Vagina (tissue), 2 donors: ENCODE measurements around the gene SLC12A4. TPM values are rescaled to one million over a fixed set of nuclear protein-coding genes. Genes with fewer than 3 reads are reported as not detected.

Source experiments
- DNase-seq, 2 donors: peaks; one replicate each; pipeline ENCODE4 v3.0.0-alpha.2; 2017; ENCODE audit errors: extremely low spot score in 2 of 2
- H3K27ac ChIP-seq: fragments of 200-600 bp; sonication (generic); one replicate; pipeline ENCODE4 v1.5.1; 2019
- H3K27me3 ChIP-seq: fragments of 200-600 bp; sonication (generic); one replicate; pipeline ENCODE4 v1.5.1; 2019
- H3K36me3 ChIP-seq, 2 donors: fragments of 200-600 bp; sonication (generic); one replicate each; pipeline ENCODE4 v1.5.1; 2017 to 2019
- H3K4me1 ChIP-seq: fragments of 200-600 bp; sonication (generic); one replicate; pipeline ENCODE4 v1.5.1; 2019
- H3K4me3 ChIP-seq, 2 donors: fragments of 200-600 bp; sonication (generic); 1 replicate in 1 of 2; 2 replicates in 1 of 2; pipeline ENCODE4 v1.5.1; 2016 to 2019
- H3K9me3 ChIP-seq: fragments of 200-600 bp; sonication (generic); one replicate; pipeline ENCODE4 v1.5.1; 2019
- POLR2A ChIP-seq, 2 donors: fragments of 450-650 bp; IDR thresholded peaks; one replicate each; pipeline ENCODE4 v1.6.1; 2017; ENCODE audit warnings: antibody characterized with exemption in 2 of 2, mild to moderate bottlenecking in 2 of 2, moderate library complexity in 2 of 2
- POLR2AphosphoS5 ChIP-seq, 2 donors: sonication (generic); formaldehyde crosslinking; IDR thresholded peaks; one replicate each; pipeline ENCODE4 v1.9.0; 2017; ENCODE audit warnings: antibody characterized with exemption in 2 of 2, mild to moderate bottlenecking in 2 of 2, low read depth in 1 of 2; ENCODE audit not compliant: insufficient read depth in 1 of 2
- intact Hi-C: fragments of 100-400 bp; cut with DNase I; formaldehyde crosslinking; loops from one replicate; pipeline ENCODE4 v1.15.1; 2023
- total RNA-seq: library from RNA; depleted of rRNA; stranded (reverse); fragments of >200 nt; gene quantifications from one replicate; pipeline ENCODE4 v1.2.3, GENCODE V29; 2016
- TF ChIP-seq, protein P1 (sequence below), 3 experiments: fragments of 450-650 bp in 2 of 3; fragments of 200-600 bp in 1 of 3; sonication (generic) in 1 of 3; IDR thresholded peaks; one replicate each; pipeline ENCODE4 v1.5.1; 2017 to 2019; ENCODE audit warnings: antibody characterized with exemption in 3 of 3, mild to moderate bottlenecking in 2 of 3, moderate library complexity in 2 of 3

SLC12A4 gene
- total RNA-seq, 1 donor from 2014 or later, result 43.2 TPM

DNA sequence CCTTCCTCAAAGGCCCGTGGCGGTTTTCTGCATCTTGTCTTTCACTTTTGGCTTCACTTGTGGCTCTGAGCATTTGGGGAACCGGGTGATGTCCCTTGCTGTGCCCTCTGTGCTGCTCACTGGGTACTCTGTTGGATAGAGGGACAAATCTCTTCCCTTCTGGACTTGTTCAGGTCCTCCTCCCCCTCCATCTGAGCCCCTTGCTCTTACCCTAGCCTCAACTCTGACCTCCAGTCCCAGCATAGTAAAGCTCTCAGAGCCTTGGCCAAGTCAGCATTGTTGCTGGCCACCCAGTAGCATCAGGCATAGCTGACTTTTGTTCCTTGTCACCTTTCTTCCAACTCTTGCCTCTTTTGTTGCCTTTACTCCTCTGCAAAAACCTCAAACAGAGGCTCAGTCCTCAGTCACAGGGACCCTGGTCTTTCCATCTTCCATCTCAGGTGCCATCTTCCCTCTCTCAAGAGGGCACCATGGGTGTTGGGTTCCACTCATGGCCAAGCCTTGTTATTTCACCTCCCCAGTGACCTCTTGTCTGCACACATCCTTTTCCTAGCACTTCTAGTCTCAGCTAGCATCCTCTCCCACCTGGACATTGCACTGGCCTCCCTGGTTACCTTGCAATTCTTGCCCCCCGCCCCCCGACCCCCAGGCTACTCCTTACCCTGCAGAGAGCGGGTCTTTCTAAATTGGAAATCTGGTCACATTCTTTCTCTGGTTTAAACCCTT is 31.4 kb downstream of the SLC12A4 start:
- intact Hi-C loops, result loop anchor here (5.0 kb wide), 1 partner anchor 45 kb away; the partner anchor contains the start of gene PSKH1
- H3K36me3 ChIP-seq, result peaks cover 0 to 6% of the 10 kb centered on the region in 2 donors

DNA sequence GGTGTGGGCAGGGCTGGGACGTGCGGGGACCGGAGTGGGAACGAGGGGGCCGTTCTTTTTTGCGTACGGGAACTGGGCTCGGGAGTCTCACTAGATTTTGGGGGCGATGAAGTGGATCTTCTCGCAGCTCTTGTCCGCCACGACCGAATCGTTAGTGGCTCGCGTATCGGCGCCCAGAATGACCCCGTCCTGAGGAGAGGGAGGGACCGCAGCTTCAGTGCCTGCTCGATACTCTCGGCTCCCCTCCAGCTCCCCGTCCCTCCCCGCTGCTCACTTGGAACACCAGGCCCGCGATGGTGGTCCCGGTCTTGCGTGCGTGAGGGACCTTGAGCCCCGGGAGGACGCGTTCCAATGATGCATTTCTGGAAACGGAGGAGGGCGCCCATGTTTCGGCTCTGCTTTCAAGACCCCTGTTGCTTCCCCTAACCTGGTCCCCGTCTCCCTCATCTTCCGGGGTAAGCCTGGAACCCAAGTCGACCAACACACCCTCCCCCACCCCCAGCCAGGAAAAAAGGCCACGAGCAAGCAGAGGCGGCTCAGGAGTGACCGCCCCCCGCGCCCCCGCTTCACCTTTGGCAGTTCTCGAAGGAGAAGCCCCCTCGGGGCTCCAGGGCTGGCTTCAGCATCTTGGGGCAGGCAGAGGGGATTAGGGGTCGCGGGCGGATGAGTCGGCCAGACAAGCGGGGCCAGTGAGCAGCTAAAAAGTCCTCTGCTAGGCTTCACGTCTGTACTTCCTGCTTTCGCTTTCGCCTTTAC is 32.1 kb downstream of the SLC12A4 start, which contains the start of gene PSMB10:
Gene PSMB10 (minus strand): TSS at position 727 of the 756 bp plus-strand sequence. CDS start 101 bp downstream, at position 626.
- H3K36me3 ChIP-seq, result peaks cover 0 to 6% of the 10 kb centered on the region in 2 donors
- no peaks in the 10 kb centered on the region for H3K9me3 ChIP-seq
- peak in 1 of 2 donors; percentile 67 for TF ChIP-seq POLR2AphosphoS5 (IDR thresholded peaks at IDR 0.05; ENCODE audit: insufficient read depth in 1 of 2, low read depth in 1 of 2)
- no peak for TF ChIP-seq POLR2A (IDR thresholded peaks at IDR 0.05)
- peak within 1 kb of the TSS; percentile 95 for H3K27ac ChIP-seq
- peak within 1 kb of the TSS; percentile 82 to 97 for H3K4me3 ChIP-seq
- no peak for DNase-seq
- H3K27me3 ChIP-seq, result no peaks in the 10 kb centered on the region
- intact Hi-C loops, result loop anchor here (5.0 kb wide), 1 partner anchor 44 kb away; the partner anchor contains the start of gene PSKH1
- peaks cover 38% of the 10 kb centered on the region for H3K4me1 ChIP-seq

More for the DNA sequence above, 31.4 kb downstream of the SLC12A4 start:
- peaks cover 38% of the 10 kb centered on the region for H3K4me1 ChIP-seq
- H3K9me3 ChIP-seq, result no peaks in the 10 kb centered on the region
- H3K27me3 ChIP-seq, result no peaks in the 10 kb centered on the region
- TF ChIP-seq POLR2A (IDR thresholded peaks at IDR 0.05) (no peak), POLR2AphosphoS5 (IDR thresholded peaks at IDR 0.05; ENCODE audit: insufficient read depth in 1 of 2, low read depth in 1 of 2) (no peak)
- TF ChIP-seq, protein P1, sequence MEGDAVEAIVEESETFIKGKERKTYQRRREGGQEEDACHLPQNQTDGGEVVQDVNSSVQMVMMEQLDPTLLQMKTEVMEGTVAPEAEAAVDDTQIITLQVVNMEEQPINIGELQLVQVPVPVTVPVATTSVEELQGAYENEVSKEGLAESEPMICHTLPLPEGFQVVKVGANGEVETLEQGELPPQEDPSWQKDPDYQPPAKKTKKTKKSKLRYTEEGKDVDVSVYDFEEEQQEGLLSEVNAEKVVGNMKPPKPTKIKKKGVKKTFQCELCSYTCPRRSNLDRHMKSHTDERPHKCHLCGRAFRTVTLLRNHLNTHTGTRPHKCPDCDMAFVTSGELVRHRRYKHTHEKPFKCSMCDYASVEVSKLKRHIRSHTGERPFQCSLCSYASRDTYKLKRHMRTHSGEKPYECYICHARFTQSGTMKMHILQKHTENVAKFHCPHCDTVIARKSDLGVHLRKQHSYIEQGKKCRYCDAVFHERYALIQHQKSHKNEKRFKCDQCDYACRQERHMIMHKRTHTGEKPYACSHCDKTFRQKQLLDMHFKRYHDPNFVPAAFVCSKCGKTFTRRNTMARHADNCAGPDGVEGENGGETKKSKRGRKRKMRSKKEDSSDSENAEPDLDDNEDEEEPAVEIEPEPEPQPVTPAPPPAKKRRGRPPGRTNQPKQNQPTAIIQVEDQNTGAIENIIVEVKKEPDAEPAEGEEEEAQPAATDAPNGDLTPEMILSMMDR (IDR thresholded peaks at IDR 0.05), result no peak
- no peak for DNase-seq
- H3K4me3 ChIP-seq, result peak overlapping the region; percentile 82 to 97
- H3K27ac ChIP-seq, result peak overlapping the region; percentile 95

DNA sequence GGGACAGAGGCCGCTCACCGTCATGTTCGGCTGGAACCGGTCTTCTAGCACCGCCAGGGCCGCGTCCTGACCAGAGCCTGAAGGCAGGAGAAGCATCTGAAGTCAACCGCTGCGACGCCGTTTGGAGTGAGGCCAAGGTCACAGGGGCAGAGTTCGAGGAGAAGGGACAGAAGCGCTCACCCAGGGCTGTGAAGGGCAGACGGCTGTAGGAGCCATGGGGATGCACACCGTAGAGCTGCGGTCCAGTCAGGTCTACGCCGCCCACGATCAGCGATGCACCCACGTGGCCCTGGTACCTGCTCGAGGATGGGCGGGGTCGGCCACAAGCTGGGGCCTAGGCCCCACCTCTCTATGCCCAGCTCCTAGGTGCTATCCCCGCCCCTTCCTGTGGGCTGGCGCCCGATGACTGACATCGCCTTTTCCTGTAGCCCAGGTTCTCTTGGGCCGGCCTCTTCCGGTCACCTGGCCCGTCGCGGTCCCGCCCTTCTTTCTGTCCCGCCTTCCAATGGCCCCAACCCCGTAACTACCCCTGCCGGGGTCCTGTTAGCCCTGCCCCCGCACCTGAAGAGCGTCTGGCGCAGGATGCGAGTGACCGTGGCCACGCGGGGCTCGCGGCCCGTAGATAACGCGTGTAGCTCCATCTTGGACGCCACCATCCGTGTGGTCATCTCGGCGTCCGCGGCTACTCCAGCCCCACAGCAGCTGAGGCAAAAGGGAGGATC is 32.9 kb downstream of the SLC12A4 start:
- Histone ChIP-seq H3K9me3 (no peaks in the 10 kb centered on the region), H3K36me3 (peaks cover 0 to 6% of the 10 kb centered on the region in 2 donors), H3K27me3 (no peaks in the 10 kb centered on the region), H3K4me3 (peak overlapping the region; percentile 82 to 97), H3K27ac (peak overlapping the region; percentile 95), H3K4me1 (peaks cover 38% of the 10 kb centered on the region)
- DNase-seq, result peak in 1 of 2 donors; percentile 97
- intact Hi-C loops, result loop anchor here (5.0 kb wide), 1 partner anchor 43 kb away; the partner anchor contains the start of gene PSKH1
- TF ChIP-seq POLR2A (IDR thresholded peaks at IDR 0.05) (peak in 1 of 2 donors; percentile 55), POLR2AphosphoS5 (IDR thresholded peaks at IDR 0.05; ENCODE audit: insufficient read depth in 1 of 2, low read depth in 1 of 2) (peak; percentile 95 to 97)
- TF ChIP-seq, protein P1 (IDR thresholded peaks at IDR 0.05), result no peak

DNA sequence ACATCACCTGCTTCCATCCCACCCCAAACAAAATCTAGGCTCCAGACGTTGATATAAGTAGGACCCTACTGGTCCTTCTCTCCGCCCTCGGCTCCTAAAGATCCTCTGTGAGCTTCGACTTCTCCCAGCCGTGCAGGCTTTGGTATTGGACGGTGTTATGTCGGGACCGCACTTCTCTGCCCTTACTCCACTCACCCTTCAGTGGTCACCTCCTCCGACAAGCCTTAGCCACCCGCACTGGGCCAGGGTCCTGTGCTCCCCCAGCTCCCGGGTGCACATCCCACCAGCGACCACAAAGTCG is 33.4 kb downstream of the SLC12A4 start:
- intact Hi-C loops, result loop anchor here (5.0 kb wide), 1 partner anchor 43 kb away; the partner anchor contains the start of gene PSKH1
- no peak for DNase-seq
- peak overlapping the region; percentile 95 for H3K27ac ChIP-seq

More for the DNA sequence above, 33.4 kb downstream of the SLC12A4 start:
- Histone ChIP-seq H3K36me3 (peaks cover 0 to 10% of the 10 kb centered on the region in 2 donors), H3K4me1 (peaks cover 36% of the 10 kb centered on the region), H3K9me3 (no peaks in the 10 kb centered on the region), H3K27me3 (no peaks in the 10 kb centered on the region), H3K4me3 (peak overlapping the region; percentile 82 to 97)
- TF ChIP-seq, protein P1 (IDR thresholded peaks at IDR 0.05), result no peak
- TF ChIP-seq POLR2A (IDR thresholded peaks at IDR 0.05) (no peak), POLR2AphosphoS5 (IDR thresholded peaks at IDR 0.05; ENCODE audit: insufficient read depth in 1 of 2, low read depth in 1 of 2) (no peak)
